Fibroblast of the aortic adventitia (primary cell): Measurements from ENCODE around the gene GLB1L3. TPM values are rescaled to one million over a fixed set of nuclear protein-coding genes. Genes with fewer than 3 reads are reported as not detected.

Source experiments
- DNase-seq: peaks from one replicate; pipeline ENCODE4 v3.0.0-alpha.2; 2010; ENCODE audit warnings: low read depth
- H3K4me3 ChIP-seq: 2 replicates; pipeline ENCODE4 v1.5.1; 2011; ENCODE audit warnings: low read depth, mild to moderate bottlenecking, control low read depth, low read length, moderate library complexity
- CTCF ChIP-seq: IDR thresholded peaks from 2 replicates; pipeline ENCODE4 v1.5.1; 2011; ENCODE audit warnings: mild to moderate bottlenecking, low read length, control low read depth, inconsistent platforms; ENCODE audit not compliant: insufficient read depth
- total RNA-seq: library from RNA; depleted of rRNA; stranded (reverse); fragments of >200 nt; gene quantifications from 2 replicates; pipeline ENCODE4 v1.2.3, GENCODE V29; 2012; ENCODE audit warnings: low replicate concordance

The GLB1L3 gene
- total RNA-seq, 1 donor, result not detected

GRCh38 chr11:134361661-134362060, 85.5 kb downstream of the GLB1L3 start:
- no peak for TF ChIP-seq CTCF
- H3K4me3 ChIP-seq, result no peak overlapping the region
- no peak for DNase-seq

- DNase-seq, result no peak
- TF ChIP-seq CTCF, result no peak
- no peak overlapping the region for H3K4me3 ChIP-seq
Measured at GRCh38 chr11:134362192-134362901, 86.2 kb downstream of the GLB1L3 start.

- no peak for TF ChIP-seq CTCF
- DNase-seq, result no peak
- H3K4me3 ChIP-seq, result no peak overlapping the region
Measured at GRCh38 chr11:134363161-134363560, 87.0 kb downstream of the GLB1L3 start.

GRCh38 chr11:134363592-134363991, 87.4 kb downstream of the GLB1L3 start:
- DNase-seq, result no peak
- no peak for TF ChIP-seq CTCF
- no peak overlapping the region for H3K4me3 ChIP-seq

GRCh38 chr11:134364261-134364660, 88.1 kb downstream of the GLB1L3 start:
- DNase-seq, result no peak
- no peak for TF ChIP-seq CTCF
- no peak overlapping the region for H3K4me3 ChIP-seq

GRCh38 chr11:134365011-134365925, 89.1 kb downstream of the GLB1L3 start:
- no peak for TF ChIP-seq CTCF
- no peak overlapping the region for H3K4me3 ChIP-seq
- no peak for DNase-seq
